ENCODE measurements around the gene GGCX.
A peak's percentile ranks its signal among the peaks of the same experiment; 100 is the strongest.
"Not testable (repeated sequence)": the region's sequence is repeated elsewhere in the genome, so short reads cannot be mapped to it uniquely, and the experiment has no call there.

The GGCX gene

GRCh38 chr2:85577386-85578242 is 16.3 kb upstream of the GGCX start, which contains the start of gene VAMP8:
VAMP8 (plus strand) TSS chr2:85577586; CDS start chr2:85577647, 61 bp downstream.
- Histone ChIP-seq H3K36me3 (no peaks in the 10 kb centered on the region), H3K4me3 (ENCODE audit: low read depth, low read length) (no peak within 1 kb of the TSS), H3K4me1 (no peaks in the 10 kb centered on the region), H3K27me3 (no peaks in the 10 kb centered on the region), H3K9me3 (no peaks in the 10 kb centered on the region)
- no peak for TF ChIP-seq CTCF (IDR thresholded peaks at IDR 0.05; ENCODE audit: low read depth, low read length)
- DNase-seq, result no peak

GRCh38 chr2:85577063-85577385 is 15.7 kb upstream of the GGCX start:
- no peak for TF ChIP-seq CTCF (IDR thresholded peaks at IDR 0.05; ENCODE audit: low read depth, low read length)
- Histone ChIP-seq H3K4me1 (no peaks in the 10 kb centered on the region), H3K9me3 (no peaks in the 10 kb centered on the region), H3K4me3 (ENCODE audit: low read depth, low read length) (no peak overlapping the region), H3K36me3 (no peaks in the 10 kb centered on the region), H3K27me3 (no peaks in the 10 kb centered on the region)
- DNase-seq, result no peak

DNA sequence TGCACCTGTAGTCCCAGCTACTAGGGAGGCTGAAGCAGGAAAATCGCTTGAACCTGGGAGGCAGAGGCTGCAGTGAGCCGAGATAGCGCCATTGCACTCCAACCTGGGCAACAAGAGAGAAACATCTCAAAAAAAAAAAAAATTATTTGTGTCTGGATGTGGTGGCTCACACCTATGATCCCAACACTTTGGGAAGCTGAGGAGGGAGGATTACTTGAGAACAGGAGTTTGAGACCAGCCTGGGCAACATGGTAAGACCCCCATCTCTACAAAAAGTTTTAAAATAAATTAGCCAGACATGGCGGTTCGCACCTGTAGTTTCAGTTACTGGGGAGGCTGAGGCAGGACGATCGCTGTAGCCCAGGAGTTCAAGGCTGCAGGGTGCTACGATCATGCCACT is 14.4 kb upstream of the GGCX start:
- no peaks in the 10 kb centered on the region for H3K9me3 ChIP-seq
- TF ChIP-seq CTCF (IDR thresholded peaks at IDR 0.05; ENCODE audit: low read depth, low read length), result no peak
- H3K27me3 ChIP-seq, result no peaks in the 10 kb centered on the region
- no peaks in the 10 kb centered on the region for H3K4me1 ChIP-seq
- DNase-seq, result no peak
- no peaks in the 10 kb centered on the region for H3K36me3 ChIP-seq
- no peak overlapping the region for H3K4me3 ChIP-seq (ENCODE audit: low read depth, low read length)

DNA sequence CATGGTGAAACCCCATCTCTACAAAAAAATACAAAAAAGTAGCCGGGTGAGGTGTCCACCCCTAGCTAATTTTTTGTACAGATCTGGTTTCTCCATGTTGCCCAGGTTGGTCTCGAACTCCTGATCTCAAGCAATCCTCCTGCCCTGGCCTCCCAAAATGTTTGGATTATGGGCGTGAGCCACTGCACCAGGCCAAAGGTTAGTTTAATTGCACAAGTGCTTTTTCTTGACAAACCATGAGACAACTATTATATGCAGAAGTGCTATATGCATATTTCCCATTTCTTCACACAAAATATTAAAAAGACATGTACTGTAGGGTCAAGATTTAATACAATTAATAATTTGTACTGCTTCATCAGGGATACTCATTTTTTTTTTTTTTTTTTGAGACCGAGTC is 5.0 kb upstream of the GGCX start:
- Histone ChIP-seq H3K27me3 (peaks cover 5% of the 10 kb centered on the region; the same call in 1 of the 2 replicates), H3K36me3 (no peaks in the 10 kb centered on the region), H3K4me3 (ENCODE audit: low read depth, low read length) (no peak overlapping the region), H3K4me1 (no peaks in the 10 kb centered on the region), H3K9me3 (no peaks in the 10 kb centered on the region)
- no peak for DNase-seq
- TF ChIP-seq CTCF (IDR thresholded peaks at IDR 0.05; ENCODE audit: low read depth, low read length), result no peak

DNA sequence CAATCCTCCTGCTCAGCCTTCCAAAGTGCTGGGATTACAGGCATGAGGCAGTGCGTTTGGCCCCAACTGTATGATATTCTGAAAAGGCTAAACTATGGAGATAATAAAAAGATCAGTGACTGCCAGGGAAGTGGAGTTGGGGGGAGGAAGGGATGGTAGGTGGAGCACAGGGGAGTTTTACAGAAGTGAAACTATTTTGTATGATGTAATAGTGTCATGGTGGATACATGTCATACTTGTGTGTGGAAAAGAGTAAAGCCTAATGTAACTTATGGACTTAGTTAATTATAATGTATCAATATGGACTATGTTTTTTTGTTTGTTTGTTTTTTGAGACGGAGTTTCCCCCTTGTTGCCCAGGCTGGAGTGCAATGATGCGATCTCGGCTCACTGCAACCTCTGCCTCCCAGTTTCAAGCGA is 2.9 kb upstream of the GGCX start:
- Histone ChIP-seq H3K27me3 (no peaks in the 10 kb centered on the region), H3K4me3 (ENCODE audit: low read depth, low read length) (no peak overlapping the region), H3K36me3 (no peaks in the 10 kb centered on the region), H3K4me1 (no peaks in the 10 kb centered on the region), H3K9me3 (no peaks in the 10 kb centered on the region)
- no peak for TF ChIP-seq CTCF (IDR thresholded peaks at IDR 0.05; ENCODE audit: low read depth, low read length)
- no peak for DNase-seq

DNA sequence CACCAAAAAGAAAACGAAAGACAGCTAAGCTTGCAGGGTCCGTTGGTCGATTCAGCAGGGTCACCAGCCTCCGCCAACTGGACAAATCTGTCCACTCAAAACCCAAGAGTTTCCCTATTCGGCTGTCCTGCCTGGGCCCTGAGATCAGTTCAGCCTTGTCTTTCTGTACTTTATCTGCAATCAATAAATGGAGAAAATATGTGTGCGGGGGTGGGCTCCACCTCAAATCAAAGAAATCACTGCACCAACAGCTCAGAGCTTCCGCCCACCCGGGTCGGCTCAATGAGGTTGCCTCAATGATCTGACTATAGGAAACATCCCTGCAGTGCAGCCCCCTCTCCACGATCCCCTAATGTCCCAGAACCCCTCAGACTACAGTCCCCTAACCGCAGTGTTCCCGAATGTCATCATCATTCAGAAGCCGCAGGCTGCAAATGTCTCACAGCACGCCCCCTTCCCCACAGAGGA is 447 bp downstream of the GGCX start:
- no peaks in the 10 kb centered on the region for H3K9me3 ChIP-seq
- no peak for DNase-seq
- H3K4me1 ChIP-seq, result no peaks in the 10 kb centered on the region
- no peaks in the 10 kb centered on the region for H3K36me3 ChIP-seq
- H3K27me3 ChIP-seq, result no peaks in the 10 kb centered on the region
- no peak for TF ChIP-seq CTCF (IDR thresholded peaks at IDR 0.05; ENCODE audit: low read depth, low read length)
- peak overlapping the region; percentile 75 for H3K4me3 ChIP-seq (ENCODE audit: low read depth, low read length)

DNA sequence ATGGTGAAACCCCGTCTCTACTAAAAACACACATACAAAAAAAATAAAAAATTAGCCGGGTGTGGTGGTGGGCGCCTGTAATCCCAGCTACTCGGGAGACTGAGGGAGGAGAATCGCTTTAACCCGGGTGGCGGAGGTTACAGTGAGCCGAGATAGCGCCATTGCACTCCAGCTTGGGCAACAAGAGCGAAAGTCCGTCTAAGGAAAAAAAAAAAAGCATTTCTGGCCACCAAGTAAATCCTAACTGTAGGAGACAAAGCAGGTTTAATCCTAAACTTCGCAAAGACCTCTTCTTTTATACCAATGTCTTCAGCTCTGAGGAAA is 928 bp downstream of the GGCX start:
- H3K36me3 ChIP-seq, H3K27me3 ChIP-seq, DNase-seq, H3K9me3 ChIP-seq, H3K4me1 ChIP-seq: not testable (repeated sequence)
- peak overlapping the region; percentile 75 for H3K4me3 ChIP-seq (ENCODE audit: low read depth, low read length)

All from BE2C (cell line).